Measurements from ENCODE around the gene GRID1.

GRID1 gene

DNA sequence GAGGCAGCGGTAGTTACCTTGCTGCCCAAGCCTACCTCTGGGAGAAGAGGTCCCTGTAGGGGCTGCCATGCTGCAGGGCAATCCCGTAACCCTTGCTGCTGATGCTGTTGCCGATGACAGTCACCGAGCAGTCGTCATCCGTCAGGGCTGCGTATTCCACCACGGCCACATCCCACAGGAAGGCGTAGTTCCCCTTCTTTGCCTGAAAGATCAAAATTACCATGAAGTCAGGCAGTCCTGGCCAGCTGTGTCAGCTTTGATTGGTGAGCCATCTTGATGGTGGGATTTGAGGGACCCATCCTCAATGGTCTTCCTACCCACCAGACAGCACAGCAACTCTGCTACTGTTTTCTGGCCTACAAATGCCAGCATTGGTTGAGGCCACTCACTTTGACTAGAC lies 746.8 kb downstream of the GRID1 start:
- H3K27ac ChIP-seq, result no peak overlapping the region
- TF ChIP-seq, protein P1, sequence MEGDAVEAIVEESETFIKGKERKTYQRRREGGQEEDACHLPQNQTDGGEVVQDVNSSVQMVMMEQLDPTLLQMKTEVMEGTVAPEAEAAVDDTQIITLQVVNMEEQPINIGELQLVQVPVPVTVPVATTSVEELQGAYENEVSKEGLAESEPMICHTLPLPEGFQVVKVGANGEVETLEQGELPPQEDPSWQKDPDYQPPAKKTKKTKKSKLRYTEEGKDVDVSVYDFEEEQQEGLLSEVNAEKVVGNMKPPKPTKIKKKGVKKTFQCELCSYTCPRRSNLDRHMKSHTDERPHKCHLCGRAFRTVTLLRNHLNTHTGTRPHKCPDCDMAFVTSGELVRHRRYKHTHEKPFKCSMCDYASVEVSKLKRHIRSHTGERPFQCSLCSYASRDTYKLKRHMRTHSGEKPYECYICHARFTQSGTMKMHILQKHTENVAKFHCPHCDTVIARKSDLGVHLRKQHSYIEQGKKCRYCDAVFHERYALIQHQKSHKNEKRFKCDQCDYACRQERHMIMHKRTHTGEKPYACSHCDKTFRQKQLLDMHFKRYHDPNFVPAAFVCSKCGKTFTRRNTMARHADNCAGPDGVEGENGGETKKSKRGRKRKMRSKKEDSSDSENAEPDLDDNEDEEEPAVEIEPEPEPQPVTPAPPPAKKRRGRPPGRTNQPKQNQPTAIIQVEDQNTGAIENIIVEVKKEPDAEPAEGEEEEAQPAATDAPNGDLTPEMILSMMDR (IDR thresholded peaks at IDR 0.05), result no peak
- no peak for TF ChIP-seq ZFX (IDR thresholded peaks at IDR 0.05; ENCODE audit: borderline replicate concordance)

DNA sequence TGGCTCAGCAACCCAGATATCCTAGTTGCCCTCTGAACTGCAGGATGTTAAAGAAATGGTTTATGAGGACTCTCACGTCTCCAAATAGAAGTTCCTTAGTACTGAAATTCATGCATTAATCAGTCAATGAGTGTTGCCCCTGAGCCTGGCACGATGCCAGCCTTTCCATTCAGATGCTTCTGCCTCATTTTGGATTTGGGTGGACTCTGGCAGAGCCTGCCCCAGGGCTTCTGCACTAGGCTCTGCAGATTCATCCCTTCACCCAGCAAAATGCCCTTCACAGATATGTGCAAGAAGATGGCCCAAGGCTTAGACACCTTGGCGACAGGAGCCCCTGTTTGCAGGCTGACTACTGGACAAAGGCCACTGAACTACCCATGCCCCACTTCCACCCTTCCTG lies 747.8 kb downstream of the GRID1 start:
- no peak for TF ChIP-seq ZFX (IDR thresholded peaks at IDR 0.05; ENCODE audit: borderline replicate concordance)
- TF ChIP-seq, protein P1 (IDR thresholded peaks at IDR 0.05), result no peak
- no peak overlapping the region for H3K27ac ChIP-seq

DNA sequence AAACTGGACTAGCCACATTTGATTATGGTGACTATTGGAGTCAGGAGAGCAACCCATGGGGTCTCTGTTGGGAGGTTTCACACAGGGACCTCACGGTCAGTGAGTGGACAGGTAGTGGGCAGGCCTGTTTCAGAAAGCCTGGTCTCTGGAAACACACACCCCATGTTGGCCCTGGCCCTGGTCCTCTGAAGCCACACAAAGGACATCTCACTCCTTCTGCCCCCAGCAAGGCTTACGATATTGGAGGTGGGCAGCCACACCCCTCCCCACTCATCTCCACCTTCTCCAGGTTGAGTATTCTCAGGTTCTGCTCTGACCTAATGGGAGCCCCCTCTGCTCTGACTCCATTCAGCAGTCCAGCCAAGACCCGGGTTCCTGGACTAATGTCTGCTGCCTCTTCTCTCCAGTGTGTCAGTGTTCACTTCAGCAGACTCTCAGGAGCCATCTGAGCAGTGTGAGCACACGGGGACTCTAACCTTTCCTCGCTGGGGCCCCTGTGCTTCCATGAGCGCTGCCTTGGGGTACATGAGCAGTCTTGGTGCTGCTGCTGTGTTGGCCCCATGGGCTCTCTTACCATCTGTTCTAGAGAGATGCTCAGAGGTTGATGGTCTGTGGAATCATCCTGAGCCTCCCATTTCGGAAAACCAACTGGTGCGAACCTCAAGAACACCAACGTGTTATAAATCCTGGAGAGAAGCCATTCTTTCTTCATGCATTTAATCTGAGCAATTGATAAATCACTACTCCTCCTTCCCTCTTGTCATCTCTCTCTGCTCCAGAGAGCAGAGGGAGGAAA lies 748.6 kb downstream of the GRID1 start:
- no peak for TF ChIP-seq ZFX (IDR thresholded peaks at IDR 0.05; ENCODE audit: borderline replicate concordance)
- TF ChIP-seq, protein P1 (IDR thresholded peaks at IDR 0.05), result no peak
- H3K27ac ChIP-seq, result no peak overlapping the region

DNA sequence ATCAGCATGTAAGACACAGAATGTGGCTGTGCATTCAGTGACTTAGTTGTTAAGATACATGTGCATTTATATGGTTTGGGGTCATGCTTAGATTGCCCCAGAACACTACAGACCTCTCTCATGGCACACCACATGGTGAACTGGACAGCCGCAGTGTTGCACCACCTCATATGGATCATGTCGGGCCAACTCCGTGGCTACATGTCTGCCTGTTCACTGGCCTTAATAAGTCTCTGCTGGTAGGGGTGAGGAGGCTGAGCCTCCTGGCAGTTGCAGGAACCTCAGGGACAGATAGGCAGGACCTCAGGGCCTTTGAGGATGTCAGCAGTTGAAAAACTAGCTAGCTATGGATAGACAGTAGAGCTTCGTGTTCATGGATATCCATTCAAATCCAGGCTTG lies 751.0 kb downstream of the GRID1 start:
- no peak overlapping the region for H3K27ac ChIP-seq
- TF ChIP-seq, protein P1 (IDR thresholded peaks at IDR 0.05), result no peak
- TF ChIP-seq ZFX (IDR thresholded peaks at IDR 0.05; ENCODE audit: borderline replicate concordance), result no peak

DNA sequence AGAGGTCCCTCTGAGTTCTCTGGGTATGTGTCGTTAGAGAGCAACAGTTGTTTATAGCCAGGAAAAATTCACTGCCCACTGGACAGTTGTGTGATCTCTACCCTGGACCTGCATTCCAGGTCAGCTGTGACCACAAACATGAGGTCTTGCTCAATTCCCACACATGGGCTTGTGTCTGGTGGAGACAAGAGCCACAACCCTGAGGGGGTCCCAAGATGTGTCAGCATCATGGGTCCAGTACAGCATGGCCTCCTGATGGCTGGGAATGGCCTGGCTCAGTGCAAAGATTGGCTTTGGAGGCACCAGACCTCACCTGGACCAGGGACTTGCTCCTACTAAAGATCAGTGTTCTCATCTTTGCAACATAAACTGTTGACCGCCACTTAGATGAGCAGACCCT lies 751.6 kb downstream of the GRID1 start:
- no peak for TF ChIP-seq ZFX (IDR thresholded peaks at IDR 0.05; ENCODE audit: borderline replicate concordance)
- TF ChIP-seq, protein P1 (IDR thresholded peaks at IDR 0.05), result no peak
- no peak overlapping the region for H3K27ac ChIP-seq

DNA sequence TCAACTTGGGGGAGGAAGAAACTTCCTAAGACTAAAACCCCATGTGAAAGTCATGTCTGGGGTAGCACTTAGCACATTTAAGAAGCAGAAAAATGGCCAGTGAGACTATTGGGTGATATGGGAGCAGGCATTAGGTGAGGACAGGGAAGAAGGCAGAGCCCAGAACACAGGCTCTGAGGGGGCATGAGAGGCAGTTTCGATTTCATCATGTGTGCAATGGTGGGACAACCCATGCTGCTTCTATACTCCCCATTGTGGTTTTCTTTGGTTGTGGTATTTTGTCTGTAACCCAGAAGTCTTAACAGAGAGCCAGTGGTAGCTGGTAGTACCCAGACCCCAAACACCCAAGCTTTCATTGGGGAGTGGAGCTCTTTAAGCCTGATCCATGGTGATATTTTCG lies 752.0 kb downstream of the GRID1 start:
- TF ChIP-seq, protein P1 (IDR thresholded peaks at IDR 0.05), result no peak
- no peak for TF ChIP-seq ZFX (IDR thresholded peaks at IDR 0.05; ENCODE audit: borderline replicate concordance)
- no peak overlapping the region for H3K27ac ChIP-seq

DNA sequence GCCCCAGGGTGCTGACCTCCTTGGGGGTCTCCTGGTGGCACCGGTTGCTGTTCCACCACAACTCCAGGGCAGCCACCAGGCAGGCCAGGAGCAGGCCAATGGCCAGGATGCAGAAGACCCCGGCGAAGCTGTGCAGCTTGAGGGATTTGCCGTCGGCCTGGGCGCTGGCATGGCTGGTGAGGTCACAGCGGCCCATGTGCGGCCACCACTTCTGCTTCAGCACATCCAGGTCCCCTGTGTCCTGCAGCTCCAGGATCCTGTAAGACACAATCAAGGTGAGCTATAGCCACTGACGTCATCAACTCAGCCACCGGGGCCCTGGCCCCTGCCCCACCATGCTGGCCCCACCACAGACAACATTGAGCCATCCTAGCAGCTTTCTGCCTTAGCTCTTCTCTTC lies 753.2 kb downstream of the GRID1 start:
- no peak overlapping the region for H3K27ac ChIP-seq
- TF ChIP-seq ZFX (IDR thresholded peaks at IDR 0.05; ENCODE audit: borderline replicate concordance), result no peak
- TF ChIP-seq, protein P1 (IDR thresholded peaks at IDR 0.05), result no peak

All from 22Rv1 (cell line).